Embryonic facial prominence (tissue), 1 donor: ENCODE data around the gene CDH9.

Source experiments
- DNase-seq: peaks from one replicate; pipeline ENCODE4 v3.0.0-alpha.2; 2016; ENCODE audit errors: extremely low spot score

CDH9 gene

GRCh38 chr5:27038476-27038875, at the start of gene CDH9:
Gene CDH9, minus strand, starts transcription at chr5:27038586. Its CDS starts 50,253 bp downstream, at chr5:26988333.
- no peak for DNase-seq

- DNase-seq, result no peak
These were observed 49.4 kb upstream of the CDH9 start for GRCh38 chr5:27087747-27088146.

- DNase-seq, result no peak
These were observed 45.3 kb upstream of the CDH9 start for GRCh38 chr5:27083449-27084415.

- DNase-seq, result no peak
These were observed 41.8 kb upstream of the CDH9 start for GRCh38 chr5:27080147-27080546.

- no peak for DNase-seq
These were observed 24.1 kb upstream of the CDH9 start for GRCh38 chr5:27062451-27062850.

- no peak for DNase-seq
These were observed 10.1 kb upstream of the CDH9 start for GRCh38 chr5:27048510-27048909.

- DNase-seq, result no peak
These were observed 3.0 kb upstream of the CDH9 start for GRCh38 chr5:27041372-27041771.

GRCh38 chr5:27034565-27034964, 3.8 kb downstream of the CDH9 start:
- DNase-seq, result no peak

GRCh38 chr5:27026801-27027200, 11.6 kb downstream of the CDH9 start:
- no peak for DNase-seq

- no peak for DNase-seq
These were observed 12.3 kb downstream of the CDH9 start for GRCh38 chr5:27026063-27026462.

GRCh38 chr5:27021471-27021870, 16.9 kb downstream of the CDH9 start:
- no peak for DNase-seq

- peak; percentile 9 for DNase-seq
These were observed 17.4 kb downstream of the CDH9 start for GRCh38 chr5:27020973-27021372.

GRCh38 chr5:27015758-27016157, 22.6 kb downstream of the CDH9 start:
- no peak for DNase-seq

GRCh38 chr5:27011274-27011673, 27.1 kb downstream of the CDH9 start:
- DNase-seq, result no peak

- no peak for DNase-seq
These were observed 27.7 kb downstream of the CDH9 start for GRCh38 chr5:27010646-27011045.

- DNase-seq, result no peak
These were observed 28.9 kb downstream of the CDH9 start for GRCh38 chr5:27009540-27009915.

- no peak for DNase-seq
These were observed 29.5 kb downstream of the CDH9 start for GRCh38 chr5:27008604-27009539.

GRCh38 chr5:27007121-27007520, 31.3 kb downstream of the CDH9 start:
- DNase-seq, result no peak

GRCh38 chr5:26986985-26987384, 51.4 kb downstream of the CDH9 start:
- no peak for DNase-seq

- no peak for DNase-seq
These were observed 56.6 kb downstream of the CDH9 start for GRCh38 chr5:26981750-26982149.

- no peak for DNase-seq
These were observed 79.1 kb downstream of the CDH9 start for GRCh38 chr5:26959290-26959689.

GRCh38 chr5:26955161-26955560, 83.2 kb downstream of the CDH9 start:
- no peak for DNase-seq
